SH-SY5Y (cell line): ENCODE results near the gene GGT5.

Source experiments
- GATA2 ChIP-seq: IDR thresholded peaks from 2 replicates; pipeline ENCODE4 v1.6.1; 2011; ENCODE audit warnings: mild to moderate bottlenecking, low read depth, low read length
- GATA3 ChIP-seq: IDR thresholded peaks from 2 replicates; pipeline ENCODE4 v1.6.1; 2011; ENCODE audit warnings: low read depth, mild to moderate bottlenecking, low read length, moderate library complexity

Gene GGT5

GRCh38 chr22:24181996-24182899 lies 62.6 kb downstream of the GGT5 start:
- no peak for TF ChIP-seq GATA3
- no peak for TF ChIP-seq GATA2

GRCh38 chr22:24181088-24181995 lies 63.5 kb downstream of the GGT5 start, which contains the start of gene SUSD2:
Gene SUSD2 (plus strand): TSS chr22:24181487. CDS start chr22:24181520, 33 bp downstream.
- TF ChIP-seq GATA2 (no peak), GATA3 (no peak)

- TF ChIP-seq GATA3 = no peak
- no peak for TF ChIP-seq GATA2
These were observed 64.4 kb downstream of the GGT5 start for GRCh38 chr22:24180316-24181087.

- TF ChIP-seq GATA3 (no peak), GATA2 (no peak)
These were observed 65.2 kb downstream of the GGT5 start for GRCh38 chr22:24179478-24180210.

- TF ChIP-seq GATA3 = no peak
- no peak for TF ChIP-seq GATA2
These were observed 66.1 kb downstream of the GGT5 start for GRCh38 chr22:24178502-24179440.

- TF ChIP-seq GATA2 (no peak), GATA3 (no peak)
These were observed 66.9 kb downstream of the GGT5 start for GRCh38 chr22:24178021-24178431.

GRCh38 chr22:24177456-24177855 lies 67.4 kb downstream of the GGT5 start:
- TF ChIP-seq GATA2 (no peak), GATA3 (no peak)

GRCh38 chr22:24177045-24177444 lies 67.8 kb downstream of the GGT5 start:
- TF ChIP-seq GATA2 = no peak
- no peak for TF ChIP-seq GATA3

- TF ChIP-seq GATA3 = no peak
- TF ChIP-seq GATA2 = no peak
These were observed 68.3 kb downstream of the GGT5 start for GRCh38 chr22:24176630-24177029.

GRCh38 chr22:24176040-24176439 lies 68.8 kb downstream of the GGT5 start:
- no peak for TF ChIP-seq GATA2
- no peak for TF ChIP-seq GATA3

- no peak for TF ChIP-seq GATA2
- TF ChIP-seq GATA3 = no peak
These were observed 69.6 kb downstream of the GGT5 start for GRCh38 chr22:24175160-24175808.
